ENCODE measurements around the gene SLC9A8. TPM values are rescaled to one million over a fixed set of nuclear protein-coding genes. Genes with fewer than 3 reads are reported as not detected.

SLC9A8 gene
- total RNA-seq, 2 experiments from 2014 or later = 22.0 to 30.3 TPM

- CTCF ChIA-PET (ENCODE audit: unreplicated experiment) = no interaction called here
- peak overlapping the region; percentile 62 for H3K27ac ChIP-seq (ENCODE audit: low read depth, low read length, poor library complexity, severe bottlenecking)
Measured at GRCh38 chr20:49811825-49812506, 662 bp upstream of the SLC9A8 start.

GRCh38 chr20:49813305-49813974 lies 812 bp downstream of the SLC9A8 start:
- H3K4me3 ChIP-seq (ENCODE audit: low read depth, low read length, poor library complexity, severe bottlenecking) = peak overlapping the region; percentile 81
- H3K4me2 ChIP-seq (ENCODE audit: low read length) = peak overlapping the region; percentile 96
- H3K9me3 ChIP-seq (ENCODE audit: low read length) = no peaks in the 10 kb centered on the region
- peak overlapping the region; percentile 58; the same call in 1 of the 2 replicates for H2AFZ ChIP-seq (ENCODE audit: low read length)
- no peak for DNase-seq (ENCODE audit: low spot score)
- CTCF ChIA-PET (ENCODE audit: unreplicated experiment) = no interaction called here
- H4K20me1 ChIP-seq (ENCODE audit: insufficient read depth, low read length) = no peaks in the 10 kb centered on the region
- BruUV-seq (replicated peaks) = no TSS peak
- POLR2A ChIA-PET = interaction anchor here (0.6 to 1.4 kb wide), 7 partner anchors 8 to 144 kb away, joined by 3 to 13 read pairs (median 4); no protein-coding TSS in a partner anchor
- peaks cover 10% of the 10 kb centered on the region; the same call in 1 of the 2 replicates for H3K79me2 ChIP-seq (ENCODE audit: insufficient read depth, low read depth, low read length)
- H3K4me1 ChIP-seq (ENCODE audit: insufficient read depth, low read length, poor library complexity, severe bottlenecking) = peaks cover 48% of the 10 kb centered on the region
- TF ChIP-seq CTCF (conservative IDR thresholded peaks at IDR 0.05; ENCODE audit: low read length) = no peak
- TF ChIP-seq EZH2phosphoT487 (IDR thresholded peaks at IDR 0.05; ENCODE audit: borderline replicate concordance, low read depth, low read length) = no peak
- no peaks in the 10 kb centered on the region for H3K9me2 ChIP-seq (ENCODE audit: insufficient read depth, low read length)
- peak overlapping the region; percentile 62 for H3K27ac ChIP-seq (ENCODE audit: low read depth, low read length, poor library complexity, severe bottlenecking)
- intact Hi-C loops (cut with micrococcal nuclease; ENCODE audit: unreplicated experiment) = no loop called here
- peaks cover 35% of the 10 kb centered on the region for H3K36me3 ChIP-seq (ENCODE audit: insufficient read depth, low read length)

More at GRCh38 chr20:49811825-49812506, 662 bp upstream of the SLC9A8 start:
- Histone ChIP-seq H3K79me2 (ENCODE audit: insufficient read depth, low read depth, low read length) (peaks cover 10% of the 10 kb centered on the region; the same call in 1 of the 2 replicates), H3K4me2 (ENCODE audit: low read length) (peak overlapping the region; percentile 96), H3K36me3 (ENCODE audit: insufficient read depth, low read length) (peaks cover 20% of the 10 kb centered on the region), H2AFZ (ENCODE audit: low read length) (peak overlapping the region; percentile 58; the same call in 1 of the 2 replicates), H3K4me1 (ENCODE audit: insufficient read depth, low read length, poor library complexity, severe bottlenecking) (peaks cover 48% of the 10 kb centered on the region), H4K20me1 (ENCODE audit: insufficient read depth, low read length) (no peaks in the 10 kb centered on the region), H3K9me3 (ENCODE audit: low read length) (no peaks in the 10 kb centered on the region), H3K4me3 (ENCODE audit: low read depth, low read length, poor library complexity, severe bottlenecking) (peak overlapping the region; percentile 81), H3K9me2 (ENCODE audit: insufficient read depth, low read length) (no peaks in the 10 kb centered on the region)
- DNase-seq (ENCODE audit: low spot score) = no peak
- TF ChIP-seq CTCF (conservative IDR thresholded peaks at IDR 0.05; ENCODE audit: low read length) = no peak
- no peak for TF ChIP-seq EZH2phosphoT487 (IDR thresholded peaks at IDR 0.05; ENCODE audit: borderline replicate concordance, low read depth, low read length)
- TSS peak; percentile 97 for BruUV-seq (replicated peaks)
- POLR2A ChIA-PET = interaction anchor here (1.0 to 2.8 kb wide), 4 partner anchors 10 to 23 kb away, joined by 3 to 13 read pairs (median 8); no protein-coding TSS in a partner anchor
- intact Hi-C loops (cut with micrococcal nuclease; ENCODE audit: unreplicated experiment) = no loop called here

Measured in OCI-LY7 (cell line).